ENCODE measurements around the gene SELENOP. TPM values are rescaled to one million over a fixed set of nuclear protein-coding genes. Genes with fewer than 3 reads are reported as not detected.

SELENOP gene
- total RNA-seq, 1 experiment from 2014 or later: 11.4 TPM

GRCh38 chr5:42839196-42839595, 27.5 kb upstream of the SELENOP start:
- BruUV-seq (replicated peaks): no TSS peak
- intact Hi-C loops (cut with micrococcal nuclease): no loop called here
- H3K9me2 ChIP-seq (ENCODE audit: insufficient read depth): no peaks in the 10 kb centered on the region
- CTCF ChIA-PET: no interaction called here
- H3K4me3 ChIP-seq (replicated peaks in 1 of 2; ENCODE audit: low read depth in 1 of 2, low read length in 2 of 2): no peak overlapping the region
- no peak for ATAC-seq
- no peak overlapping the region for H3K9ac ChIP-seq (ENCODE audit: low read length)
- no peak overlapping the region for H3K4me2 ChIP-seq (ENCODE audit: low read length)
- no peak for DNase-seq (ENCODE audit: low read depth, low spot score)
- no peaks in the 10 kb centered on the region for H3K27me3 ChIP-seq (ENCODE audit: insufficient read depth, low read length)
- H2AFZ ChIP-seq (ENCODE audit: low read depth, low read length, poor library complexity, severe bottlenecking): no peak overlapping the region
- RAD21 ChIA-PET (ENCODE audit: low non-redundant PET in 1 of 2, low total read pairs in 2 of 2, uncharacterized antibody in 2 of 2, unreplicated experiment in 2 of 2): no interaction called here
- H4K20me1 ChIP-seq (ENCODE audit: insufficient read depth): no peaks in the 10 kb centered on the region
- H3K36me3 ChIP-seq (ENCODE audit: control insufficient read depth in 1 of 2, insufficient read depth in 2 of 2, low read length in 2 of 2): no peaks in the 10 kb centered on the region
- H3K27ac ChIP-seq (ENCODE audit: low read depth, low read length): no peak overlapping the region
- H3K4me1 ChIP-seq (ENCODE audit: control insufficient read depth in 1 of 2, insufficient read depth in 2 of 2, low read length in 2 of 2): no peaks in the 10 kb centered on the region
- no peak for TF ChIP-seq FOSL1 (IDR thresholded peaks at IDR 0.05; ENCODE audit: low read depth)
- TF ChIP-seq, protein P1, sequence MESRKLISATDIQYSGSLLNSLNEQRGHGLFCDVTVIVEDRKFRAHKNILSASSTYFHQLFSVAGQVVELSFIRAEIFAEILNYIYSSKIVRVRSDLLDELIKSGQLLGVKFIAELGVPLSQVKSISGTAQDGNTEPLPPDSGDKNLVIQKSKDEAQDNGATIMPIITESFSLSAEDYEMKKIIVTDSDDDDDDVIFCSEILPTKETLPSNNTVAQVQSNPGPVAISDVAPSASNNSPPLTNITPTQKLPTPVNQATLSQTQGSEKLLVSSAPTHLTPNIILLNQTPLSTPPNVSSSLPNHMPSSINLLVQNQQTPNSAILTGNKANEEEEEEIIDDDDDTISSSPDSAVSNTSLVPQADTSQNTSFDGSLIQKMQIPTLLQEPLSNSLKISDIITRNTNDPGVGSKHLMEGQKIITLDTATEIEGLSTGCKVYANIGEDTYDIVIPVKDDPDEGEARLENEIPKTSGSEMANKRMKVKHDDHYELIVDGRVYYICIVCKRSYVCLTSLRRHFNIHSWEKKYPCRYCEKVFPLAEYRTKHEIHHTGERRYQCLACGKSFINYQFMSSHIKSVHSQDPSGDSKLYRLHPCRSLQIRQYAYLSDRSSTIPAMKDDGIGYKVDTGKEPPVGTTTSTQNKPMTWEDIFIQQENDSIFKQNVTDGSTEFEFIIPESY (IDR thresholded peaks at IDR 0.05; ENCODE audit: extremely low read depth, insufficient replicate concordance, low read length): no peak
- TF ChIP-seq, protein P2, sequence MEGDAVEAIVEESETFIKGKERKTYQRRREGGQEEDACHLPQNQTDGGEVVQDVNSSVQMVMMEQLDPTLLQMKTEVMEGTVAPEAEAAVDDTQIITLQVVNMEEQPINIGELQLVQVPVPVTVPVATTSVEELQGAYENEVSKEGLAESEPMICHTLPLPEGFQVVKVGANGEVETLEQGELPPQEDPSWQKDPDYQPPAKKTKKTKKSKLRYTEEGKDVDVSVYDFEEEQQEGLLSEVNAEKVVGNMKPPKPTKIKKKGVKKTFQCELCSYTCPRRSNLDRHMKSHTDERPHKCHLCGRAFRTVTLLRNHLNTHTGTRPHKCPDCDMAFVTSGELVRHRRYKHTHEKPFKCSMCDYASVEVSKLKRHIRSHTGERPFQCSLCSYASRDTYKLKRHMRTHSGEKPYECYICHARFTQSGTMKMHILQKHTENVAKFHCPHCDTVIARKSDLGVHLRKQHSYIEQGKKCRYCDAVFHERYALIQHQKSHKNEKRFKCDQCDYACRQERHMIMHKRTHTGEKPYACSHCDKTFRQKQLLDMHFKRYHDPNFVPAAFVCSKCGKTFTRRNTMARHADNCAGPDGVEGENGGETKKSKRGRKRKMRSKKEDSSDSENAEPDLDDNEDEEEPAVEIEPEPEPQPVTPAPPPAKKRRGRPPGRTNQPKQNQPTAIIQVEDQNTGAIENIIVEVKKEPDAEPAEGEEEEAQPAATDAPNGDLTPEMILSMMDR (IDR thresholded peaks at IDR 0.05 in 2 of 3, conservative IDR thresholded peaks at IDR 0.05 in 1 of 3; ENCODE audit: borderline replicate concordance in 1 of 3, insufficient read depth in 1 of 3, low read depth in 2 of 3, low read length in 2 of 3): no peak
- TF ChIP-seq SRF (IDR thresholded peaks at IDR 0.05; ENCODE audit: low read depth): no peak
- TF ChIP-seq CEBPB (IDR thresholded peaks at IDR 0.05; ENCODE audit: low read depth): no peak
- TF ChIP-seq ZFX (IDR thresholded peaks at IDR 0.05): no peak
- TF ChIP-seq ELF1 (IDR thresholded peaks at IDR 0.05; ENCODE audit: borderline replicate concordance, low read depth): no peak
- no peak for TF ChIP-seq JUND (IDR thresholded peaks at IDR 0.05)
- H3K79me2 ChIP-seq (ENCODE audit: insufficient read depth, low read length): no peaks in the 10 kb centered on the region
- H3K9me3 ChIP-seq (ENCODE audit: control insufficient read depth in 1 of 2, insufficient read depth in 1 of 2, low read depth in 1 of 2, low read length in 2 of 2): no peaks in the 10 kb centered on the region
- POLR2A ChIA-PET: no interaction called here

Measured in HCT116 (cell line).